ENCODE measurements around the gene DEGS1.

- TF ChIP-seq YY1 (tag by site-specific recombination; IDR thresholded peaks at IDR 0.05) (no peak), ZNF830 (tag by site-specific recombination; IDR thresholded peaks at IDR 0.05; ENCODE audit: low read depth) (no peak), ZNF449 (tag by site-specific recombination; IDR thresholded peaks at IDR 0.05) (no peak), CTCF (tag by site-specific recombination; IDR thresholded peaks at IDR 0.05) (no peak), GFI1B (tag by site-specific recombination; IDR thresholded peaks at IDR 0.05) (no peak), ZXDB (tag by site-specific recombination; IDR thresholded peaks at IDR 0.05) (no peak), ZNF174 (tag by site-specific recombination; IDR thresholded peaks at IDR 0.05) (no peak), GLI4 (tag by site-specific recombination; IDR thresholded peaks at IDR 0.05) (no peak), ZNF23 (tag by site-specific recombination; IDR thresholded peaks at IDR 0.05; ENCODE audit: borderline replicate concordance) (no peak), ZNF629 (tag by site-specific recombination; IDR thresholded peaks at IDR 0.05) (no peak), ZNF148 (tag by site-specific recombination; IDR thresholded peaks at IDR 0.05; ENCODE audit: borderline replicate concordance) (no peak), ZNF155 (tag by site-specific recombination; IDR thresholded peaks at IDR 0.05) (no peak)
- TF ChIP-seq, protein P1, sequence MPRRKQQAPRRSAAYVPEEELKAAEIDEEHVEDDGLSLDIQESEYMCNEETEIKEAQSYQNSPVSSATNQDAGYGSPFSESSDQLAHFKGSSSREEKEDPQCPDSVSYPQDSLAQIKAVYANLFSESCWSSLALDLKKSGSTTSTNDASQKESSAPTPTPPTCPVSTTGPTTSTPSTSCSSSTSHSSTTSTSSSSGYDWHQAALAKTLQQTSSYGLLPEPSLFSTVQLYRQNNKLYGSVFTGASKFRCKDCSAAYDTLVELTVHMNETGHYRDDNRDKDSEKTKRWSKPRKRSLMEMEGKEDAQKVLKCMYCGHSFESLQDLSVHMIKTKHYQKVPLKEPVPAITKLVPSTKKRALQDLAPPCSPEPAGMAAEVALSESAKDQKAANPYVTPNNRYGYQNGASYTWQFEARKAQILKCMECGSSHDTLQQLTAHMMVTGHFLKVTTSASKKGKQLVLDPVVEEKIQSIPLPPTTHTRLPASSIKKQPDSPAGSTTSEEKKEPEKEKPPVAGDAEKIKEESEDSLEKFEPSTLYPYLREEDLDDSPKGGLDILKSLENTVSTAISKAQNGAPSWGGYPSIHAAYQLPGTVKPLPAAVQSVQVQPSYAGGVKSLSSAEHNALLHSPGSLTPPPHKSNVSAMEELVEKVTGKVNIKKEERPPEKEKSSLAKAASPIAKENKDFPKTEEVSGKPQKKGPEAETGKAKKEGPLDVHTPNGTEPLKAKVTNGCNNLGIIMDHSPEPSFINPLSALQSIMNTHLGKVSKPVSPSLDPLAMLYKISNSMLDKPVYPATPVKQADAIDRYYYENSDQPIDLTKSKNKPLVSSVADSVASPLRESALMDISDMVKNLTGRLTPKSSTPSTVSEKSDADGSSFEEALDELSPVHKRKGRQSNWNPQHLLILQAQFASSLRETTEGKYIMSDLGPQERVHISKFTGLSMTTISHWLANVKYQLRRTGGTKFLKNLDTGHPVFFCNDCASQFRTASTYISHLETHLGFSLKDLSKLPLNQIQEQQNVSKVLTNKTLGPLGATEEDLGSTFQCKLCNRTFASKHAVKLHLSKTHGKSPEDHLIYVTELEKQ (tag by site-specific recombination; IDR thresholded peaks at IDR 0.05; ENCODE audit: borderline replicate concordance) = no peak
- TF ChIP-seq, protein P2, sequence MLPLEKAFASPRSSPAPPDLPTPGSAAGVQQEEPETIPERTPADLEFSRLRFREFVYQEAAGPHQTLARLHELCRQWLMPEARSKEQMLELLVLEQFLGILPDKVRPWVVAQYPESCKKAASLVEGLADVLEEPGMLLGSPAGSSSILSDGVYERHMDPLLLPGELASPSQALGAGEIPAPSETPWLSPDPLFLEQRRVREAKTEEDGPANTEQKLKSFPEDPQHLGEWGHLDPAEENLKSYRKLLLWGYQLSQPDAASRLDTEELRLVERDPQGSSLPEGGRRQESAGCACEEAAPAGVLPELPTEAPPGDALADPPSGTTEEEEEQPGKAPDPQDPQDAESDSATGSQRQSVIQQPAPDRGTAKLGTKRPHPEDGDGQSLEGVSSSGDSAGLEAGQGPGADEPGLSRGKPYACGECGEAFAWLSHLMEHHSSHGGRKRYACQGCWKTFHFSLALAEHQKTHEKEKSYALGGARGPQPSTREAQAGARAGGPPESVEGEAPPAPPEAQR (tag by site-specific recombination; IDR thresholded peaks at IDR 0.05) = no peak
These were observed 36.6 kb downstream of the DEGS1 start for GRCh38 chr1:224219612-224220059.

Data from HEK293 (cell line).